Skeletal muscle satellite cell (primary cell): ENCODE data around the gene RAB8B.
"Not testable (repeated sequence)": the region's sequence is repeated elsewhere in the genome, so short reads cannot be mapped to it uniquely, and the experiment has no call there.

Source experiments
- H3K27me3 ChIP-seq: 2 replicates; pipeline ENCODE4 v1.7.0; 2013; ENCODE audit warnings: low read length; ENCODE audit not compliant: control insufficient read depth, insufficient read depth
- H3K36me3 ChIP-seq: 2 replicates; pipeline ENCODE4 v1.7.0; 2013; ENCODE audit warnings: mild to moderate bottlenecking, control low read depth, low read length; ENCODE audit not compliant: insufficient read depth
- H3K4me1 ChIP-seq: 2 replicates; pipeline ENCODE4 v1.7.0; 2013; ENCODE audit warnings: low read length; ENCODE audit not compliant: control insufficient read depth, insufficient read depth
- H3K4me2 ChIP-seq: 2 replicates; pipeline ENCODE4 v1.7.0; 2013; ENCODE audit warnings: mild to moderate bottlenecking, low read length
- H3K4me3 ChIP-seq: 2 replicates; pipeline ENCODE4 v1.7.0; 2013; ENCODE audit warnings: low read length
- H3K9ac ChIP-seq: 2 replicates; pipeline ENCODE4 v1.7.0; 2013; ENCODE audit warnings: mild to moderate bottlenecking, low read depth, low read length, moderate library complexity
- H3K9me3 ChIP-seq: replicated peaks from 2 replicates; pipeline ENCODE4 v1.7.0; 2013; ENCODE audit warnings: mild to moderate bottlenecking, control low read depth, low read length

Gene RAB8B

DNA sequence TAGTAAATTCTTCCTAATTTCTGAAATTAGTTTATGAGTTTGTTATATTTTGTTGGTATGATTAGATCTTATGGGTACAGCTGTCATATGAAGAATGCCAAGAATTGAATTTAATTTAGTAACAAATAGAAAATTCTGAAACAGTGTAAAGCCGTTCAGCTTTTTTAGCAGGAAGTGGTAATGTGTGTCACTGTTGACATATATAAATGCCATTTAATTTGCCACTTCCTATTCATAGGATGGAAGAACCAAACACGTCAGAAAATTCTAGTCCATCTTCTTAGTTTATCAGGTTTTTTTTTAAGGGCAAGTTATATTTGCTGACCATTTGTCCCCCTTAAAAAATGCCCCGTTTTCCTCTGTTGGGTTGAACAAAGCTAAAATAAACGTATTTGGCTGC lies 43.0 kb downstream of the RAB8B start:
- H3K9me3 ChIP-seq = no peaks in the 10 kb centered on the region
- H3K4me2 ChIP-seq = peak overlapping the region; percentile 48
- H3K4me3 ChIP-seq = no peak overlapping the region
- H3K27me3 ChIP-seq = no peaks in the 10 kb centered on the region
- no peaks in the 10 kb centered on the region for H3K36me3 ChIP-seq
- no peak overlapping the region for H3K9ac ChIP-seq
- H3K4me1 ChIP-seq = peaks cover 52% of the 10 kb centered on the region

GRCh38 chr15:63232943-63233342 lies 43.5 kb downstream of the RAB8B start:
- H3K9ac ChIP-seq = no peak overlapping the region
- no peaks in the 10 kb centered on the region for H3K36me3 ChIP-seq
- no peak overlapping the region for H3K4me3 ChIP-seq
- H3K4me1 ChIP-seq = peaks cover 52% of the 10 kb centered on the region
- no peaks in the 10 kb centered on the region for H3K27me3 ChIP-seq
- H3K4me2 ChIP-seq = no peak overlapping the region
- no peaks in the 10 kb centered on the region for H3K9me3 ChIP-seq

GRCh38 chr15:63233667-63234423 lies 44.4 kb downstream of the RAB8B start:
- peak overlapping the region; percentile 68 for H3K9ac ChIP-seq
- peaks cover 60% of the 10 kb centered on the region for H3K4me1 ChIP-seq
- peak overlapping the region; percentile 43 for H3K4me3 ChIP-seq
- no peaks in the 10 kb centered on the region for H3K27me3 ChIP-seq
- no peaks in the 10 kb centered on the region for H3K9me3 ChIP-seq
- H3K36me3 ChIP-seq = no peaks in the 10 kb centered on the region
- H3K4me2 ChIP-seq = peak overlapping the region; percentile 70

- no peaks in the 10 kb centered on the region for H3K36me3 ChIP-seq
- H3K27me3 ChIP-seq = no peaks in the 10 kb centered on the region
- no peaks in the 10 kb centered on the region for H3K9me3 ChIP-seq
- H3K9ac ChIP-seq = peak overlapping the region; percentile 68
- H3K4me2 ChIP-seq = peak overlapping the region; percentile 70
- H3K4me1 ChIP-seq = peaks cover 66% of the 10 kb centered on the region
- peak overlapping the region; percentile 43 for H3K4me3 ChIP-seq
Measured at GRCh38 chr15:63234451-63234870, 45.1 kb downstream of the RAB8B start.

GRCh38 chr15:63236272-63236671 lies 46.9 kb downstream of the RAB8B start:
- Histone ChIP-seq H3K4me2 (peak overlapping the region; percentile 12), H3K9me3 (no peaks in the 10 kb centered on the region), H3K27me3 (no peaks in the 10 kb centered on the region), H3K36me3 (no peaks in the 10 kb centered on the region), H3K9ac (peak overlapping the region; percentile 31), H3K4me1 (peaks cover 67% of the 10 kb centered on the region), H3K4me3 (no peak overlapping the region)

DNA sequence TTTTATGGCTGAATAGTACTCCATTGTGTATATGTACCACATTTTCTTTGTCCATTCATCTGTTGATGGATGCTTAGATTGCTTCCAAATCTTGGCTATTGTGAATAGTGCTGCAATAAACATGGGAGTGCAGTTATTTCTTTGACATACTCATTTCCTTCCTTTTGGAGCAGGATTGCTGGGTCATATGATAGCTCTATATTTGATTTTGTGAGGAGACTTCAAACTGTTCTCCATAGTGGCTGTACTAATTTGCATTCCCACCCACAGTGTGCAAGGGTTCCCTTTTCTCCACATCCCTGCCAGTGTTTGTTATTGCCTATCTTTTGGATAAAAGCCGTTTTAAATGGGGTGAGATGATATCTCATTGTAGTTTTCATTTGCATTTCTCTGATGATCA lies 47.7 kb downstream of the RAB8B start:
- not testable (repeated sequence) for H3K9me3 ChIP-seq, H3K4me3 ChIP-seq, H3K36me3 ChIP-seq, H3K27me3 ChIP-seq, H3K9ac ChIP-seq
- Histone ChIP-seq H3K4me1 (peaks cover 63% of the 10 kb centered on the region), H3K4me2 (peak overlapping the region; percentile 12)

DNA sequence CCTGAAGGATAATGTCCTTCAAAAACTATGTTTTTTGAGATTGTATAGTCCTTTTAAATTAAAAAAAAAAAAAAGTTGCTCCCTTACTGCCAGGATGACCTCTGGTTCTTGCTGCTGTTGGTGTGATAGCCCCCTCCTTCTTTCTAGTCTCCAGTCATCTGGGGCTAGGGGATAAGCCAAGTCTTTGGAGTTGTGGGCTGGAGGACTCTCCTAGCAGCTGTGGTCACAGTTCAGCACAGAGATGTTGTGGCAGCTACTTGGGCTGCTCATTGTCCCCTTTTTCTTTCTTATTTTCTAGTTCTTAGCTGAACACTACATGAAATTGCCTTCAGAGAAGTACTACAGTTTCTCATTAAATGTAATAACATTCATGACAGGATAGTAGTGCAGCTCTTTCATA lies 48.8 kb downstream of the RAB8B start:
- Histone ChIP-seq H3K27me3 (no peaks in the 10 kb centered on the region), H3K36me3 (no peaks in the 10 kb centered on the region), H3K4me1 (peaks cover 52% of the 10 kb centered on the region), H3K4me2 (no peak overlapping the region), H3K9ac (no peak overlapping the region), H3K4me3 (no peak overlapping the region), H3K9me3 (no peaks in the 10 kb centered on the region)

DNA sequence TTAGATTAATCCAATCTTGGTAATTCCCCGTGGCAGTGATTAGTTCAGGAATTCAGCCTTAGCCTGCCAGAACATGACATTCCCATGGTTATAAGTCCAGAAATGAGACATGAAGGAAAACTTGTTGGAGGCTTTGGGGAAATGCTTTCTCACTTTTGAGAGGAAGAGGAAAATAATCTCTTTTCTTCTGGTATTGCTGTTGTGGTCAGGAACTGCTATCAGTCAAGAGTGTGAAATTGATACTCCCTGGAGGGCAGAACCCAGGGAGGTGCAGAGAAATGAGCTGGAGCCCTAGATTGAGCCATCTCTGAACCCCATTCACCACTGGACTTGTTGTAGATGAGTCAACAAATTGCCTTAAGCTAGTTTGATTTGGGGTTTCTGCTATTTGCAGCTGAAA lies 49.4 kb downstream of the RAB8B start:
- peak overlapping the region; percentile 15 for H3K4me2 ChIP-seq
- no peaks in the 10 kb centered on the region for H3K36me3 ChIP-seq
- H3K9ac ChIP-seq = peak overlapping the region; percentile 31
- H3K4me1 ChIP-seq = peaks cover 47% of the 10 kb centered on the region
- no peaks in the 10 kb centered on the region for H3K27me3 ChIP-seq
- no peaks in the 10 kb centered on the region for H3K9me3 ChIP-seq
- no peak overlapping the region for H3K4me3 ChIP-seq

GRCh38 chr15:63240109-63240508 lies 50.7 kb downstream of the RAB8B start:
- H3K9me3 ChIP-seq = no peaks in the 10 kb centered on the region
- no peaks in the 10 kb centered on the region for H3K27me3 ChIP-seq
- H3K4me2 ChIP-seq = no peak overlapping the region
- H3K9ac ChIP-seq = no peak overlapping the region
- peaks cover 46% of the 10 kb centered on the region for H3K4me1 ChIP-seq
- H3K4me3 ChIP-seq = no peak overlapping the region
- no peaks in the 10 kb centered on the region for H3K36me3 ChIP-seq

DNA sequence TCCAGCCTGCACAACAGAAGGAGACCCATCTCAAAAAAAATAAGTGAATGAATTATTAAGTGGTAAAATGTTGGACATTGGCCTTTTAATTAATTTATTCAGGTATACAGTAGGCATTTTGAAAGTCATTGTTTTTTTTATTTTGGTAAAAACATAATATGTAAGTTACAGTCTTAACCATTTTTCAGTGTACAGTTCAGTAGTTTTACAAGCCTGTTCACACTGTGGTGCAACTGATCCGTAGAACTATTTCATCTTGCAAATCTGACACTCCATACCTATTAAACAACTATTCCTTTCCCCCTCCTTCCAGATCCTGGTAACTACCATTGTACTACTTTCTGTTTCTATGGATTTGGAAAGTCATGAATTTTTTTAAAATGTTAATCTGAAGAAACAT lies 51.9 kb downstream of the RAB8B start:
- H3K4me2 ChIP-seq = no peak overlapping the region
- no peaks in the 10 kb centered on the region for H3K27me3 ChIP-seq
- no peak overlapping the region for H3K4me3 ChIP-seq
- peaks cover 3% of the 10 kb centered on the region for H3K36me3 ChIP-seq
- H3K4me1 ChIP-seq = peaks cover 42% of the 10 kb centered on the region
- H3K9me3 ChIP-seq = no peaks in the 10 kb centered on the region
- H3K9ac ChIP-seq = no peak overlapping the region

DNA sequence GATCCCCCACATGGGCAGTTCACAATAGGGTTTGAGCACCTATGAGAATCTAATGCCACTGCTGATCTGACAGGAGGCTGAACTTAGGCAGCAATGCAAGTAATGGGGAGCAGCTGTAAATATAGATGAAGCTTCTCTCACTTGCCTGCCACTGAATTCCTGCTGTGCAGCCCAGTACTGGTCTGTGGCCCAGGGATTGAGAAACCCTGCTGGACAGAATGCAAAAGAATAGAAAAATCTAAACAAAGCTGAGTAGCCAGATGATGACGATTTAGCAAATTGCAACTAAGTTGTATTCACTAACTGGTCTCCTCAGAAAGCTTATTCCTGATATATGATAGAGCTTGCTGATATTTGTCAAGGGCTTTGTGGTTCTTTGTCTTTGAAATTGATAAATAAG lies 53.7 kb downstream of the RAB8B start:
- Histone ChIP-seq H3K27me3 (no peaks in the 10 kb centered on the region), H3K9me3 (no peaks in the 10 kb centered on the region), H3K36me3 (peaks cover 7% of the 10 kb centered on the region), H3K4me1 (peaks cover 48% of the 10 kb centered on the region), H3K9ac (no peak overlapping the region), H3K4me3 (no peak overlapping the region), H3K4me2 (no peak overlapping the region)

DNA sequence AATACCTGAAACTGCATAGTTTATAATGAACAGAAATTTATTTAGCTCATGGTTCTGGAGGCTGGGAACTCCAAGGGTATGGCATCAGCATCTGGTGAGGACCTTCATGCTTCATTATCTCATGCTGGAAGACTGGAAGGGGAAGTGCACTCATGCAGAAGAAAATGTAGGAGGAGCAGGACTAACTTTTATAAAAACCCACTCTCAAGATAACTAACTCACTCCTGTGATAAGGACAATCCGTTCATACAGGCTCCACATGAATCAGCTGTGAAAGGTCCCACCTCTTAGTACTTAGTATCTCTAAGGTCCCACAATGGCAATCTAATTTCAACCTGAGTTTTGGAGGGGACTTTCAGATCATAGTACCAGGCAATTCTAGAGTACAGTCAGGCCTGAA lies 54.4 kb downstream of the RAB8B start:
- peaks cover 41% of the 10 kb centered on the region for H3K4me1 ChIP-seq
- peaks cover 7% of the 10 kb centered on the region for H3K36me3 ChIP-seq

More for the DNA sequence above, 54.4 kb downstream of the RAB8B start:
- Histone ChIP-seq H3K4me2 (no peak overlapping the region), H3K27me3 (no peaks in the 10 kb centered on the region), H3K9ac (no peak overlapping the region), H3K4me3 (no peak overlapping the region), H3K9me3 (no peaks in the 10 kb centered on the region)
